SK-N-SH (cell line): ENCODE results near the gene PLCH1. TPM values are rescaled to one million over a fixed set of nuclear protein-coding genes. Genes with fewer than 3 reads are reported as not detected.

Experiments used
- CTCF ChIA-PET: fragments of 300-600, 350-600 bp; formaldehyde crosslinking; extraction: SDS; loops from one replicate; lab custom pipeline; 2021; lab: Yijun Ruan, JAX
- POLR2A ChIA-PET: fragments of 350-600 bp; sonication (Branson Sonifier 250); formaldehyde crosslinking; extraction: SDS; loops from one replicate; lab custom pipeline; 2020; ENCODE audit warnings: antibody characterized with exemption, inconsistent platforms; lab: Yijun Ruan, JAX
- DNase-seq: peaks from one replicate; pipeline ENCODE4 v3.0.0; 2012
- H2AFZ ChIP-seq: fragments of 200-600 bp; sonication (generic); 2 replicates; pipeline ENCODE4 v1.8.1; 2016; ENCODE audit warnings: antibody characterized with exemption, mild to moderate bottlenecking, low read depth
- H3F3A ChIP-seq: fragments of 200-600 bp; sonication (generic); replicated peaks from 2 replicates; pipeline ENCODE3; 2016; ENCODE audit warnings: antibody characterized with exemption, mild to moderate bottlenecking; ENCODE audit not compliant: insufficient read depth
- H3K27ac ChIP-seq, 2 experiments: fragments of 200-500 bp in 1 of 2; fragments of 200-600 bp in 1 of 2; sonication (Bioruptor generic) in 1 of 2; sonication (generic), shearing (Covaris generic) in 1 of 2; 2 replicates each; pipeline versions ENCODE4 v1.5.1 to v1.6.1; 2014 to 2016; ENCODE audit warnings: low read depth in 2 of 2, inconsistent platforms in 1 of 2, low read length in 1 of 2, mild to moderate bottlenecking in 1 of 2, mixed read lengths in 1 of 2
- H3K27me3 ChIP-seq: fragments of 200-600 bp; sonication (generic), shearing (Covaris generic); 2 replicates; pipeline ENCODE4 v1.6.1; 2016; ENCODE audit warnings: mixed run types; ENCODE audit not compliant: insufficient read depth
- H3K36me3 ChIP-seq, 2 experiments: fragments of 200-500 bp in 1 of 2; fragments of 200-600 bp in 1 of 2; sonication (Bioruptor generic) in 1 of 2; sonication (generic) in 1 of 2; replicated peaks in 1 of 2; 2 replicates each; pipeline versions ENCODE3 to v1.5.1; 2014 to 2016; ENCODE audit warnings: low read length in 1 of 2, mild to moderate bottlenecking in 1 of 2; ENCODE audit not compliant: insufficient read depth in 2 of 2, control insufficient read depth in 1 of 2
- H3K4me1 ChIP-seq, 2 experiments: fragments of 200-500 bp in 1 of 2; fragments of 200-600 bp in 1 of 2; sonication (Bioruptor generic) in 1 of 2; sonication (generic), shearing (Covaris generic) in 1 of 2; 2 replicates each; pipeline versions ENCODE4 v1.5.1 to v1.6.1; 2014 to 2016; ENCODE audit warnings: low read depth in 1 of 2, low read length in 1 of 2, mixed run types in 1 of 2; ENCODE audit not compliant: insufficient read depth in 2 of 2, control insufficient read depth in 1 of 2
- H3K4me2 ChIP-seq: fragments of 200-600 bp; sonication (generic), shearing (Covaris generic); 2 replicates; pipeline ENCODE4 v1.6.1; 2017; ENCODE audit warnings: mixed run types
- H3K4me3 ChIP-seq, 2 experiments: fragments of 200-500 bp in 1 of 2; fragments of 200-600 bp in 1 of 2; sonication (Bioruptor generic) in 1 of 2; sonication (generic), shearing (Covaris generic) in 1 of 2; 2 replicates each; pipeline versions ENCODE4 v1.5.1 to v1.8.1; 2014 to 2016; ENCODE audit warnings: low read depth in 2 of 2, inconsistent platforms in 1 of 2, low read length in 1 of 2, mild to moderate bottlenecking in 1 of 2, mixed read lengths in 1 of 2, moderate library complexity in 1 of 2
- H3K79me2 ChIP-seq: fragments of 200-600 bp; sonication (generic); 2 replicates; pipeline ENCODE4 v1.8.1; 2017; ENCODE audit warnings: mild to moderate bottlenecking; ENCODE audit not compliant: insufficient read depth
- H3K9ac ChIP-seq: fragments of 200-600 bp; sonication (generic); 2 replicates; pipeline ENCODE4 v1.6.1; 2017; ENCODE audit warnings: mixed run types
- H3K9me2 ChIP-seq: fragments of 200-600 bp; sonication (generic); 2 replicates; pipeline ENCODE4 v1.6.1; 2017; ENCODE audit warnings: mixed run types
- H3K9me3 ChIP-seq: fragments of 200-600 bp; sonication (generic); 2 replicates; pipeline ENCODE4 v1.6.1; 2017; ENCODE audit warnings: mixed run types, mild to moderate bottlenecking, moderate library complexity
- H4K20me1 ChIP-seq: fragments of 200-600 bp; sonication (generic); 2 replicates; pipeline ENCODE4 v1.6.1; 2017; ENCODE audit warnings: mild to moderate bottlenecking, mixed run types; ENCODE audit not compliant: insufficient read depth
- EP300 ChIP-seq, 2 experiments: IDR thresholded peaks; 2 replicates each; pipeline versions ENCODE4 v1.4.0 to v1.6.1; 2012; ENCODE audit warnings: borderline replicate concordance in 1 of 2, low read depth in 1 of 2, low read length in 1 of 2
- EZH2phosphoT487 ChIP-seq: fragments of 200-600 bp; sonication (generic); IDR thresholded peaks from 2 replicates; pipeline ENCODE4 v1.6.1; 2017; ENCODE audit warnings: low read depth, mixed run types, mild to moderate bottlenecking, antibody characterized with exemption, moderate library complexity, borderline replicate concordance
- FOSL2 ChIP-seq: IDR thresholded peaks from 2 replicates; pipeline ENCODE4 v1.4.0; 2012; ENCODE audit warnings: low read depth, mild to moderate bottlenecking, moderate library complexity, borderline replicate concordance
- FOXJ3 ChIP-seq: sonication (generic); formaldehyde crosslinking; IDR thresholded peaks from 2 replicates; pipeline ENCODE4 v1.5.1; 2020; ENCODE audit warnings: mild to moderate bottlenecking, missing genetic modification reagents
- FOXM1 ChIP-seq: IDR thresholded peaks from 2 replicates; pipeline ENCODE4 v1.4.0; 2012; ENCODE audit warnings: low read depth, mild to moderate bottlenecking
- GABPA ChIP-seq: IDR thresholded peaks from 2 replicates; pipeline ENCODE4 v1.4.0; 2012; ENCODE audit warnings: low read depth, mild to moderate bottlenecking
- MEF2A ChIP-seq: IDR thresholded peaks from 2 replicates; pipeline ENCODE4 v1.4.0; 2012; ENCODE audit warnings: low read depth, borderline replicate concordance
- NRF1 ChIP-seq: IDR thresholded peaks from 2 replicates; pipeline ENCODE4 v1.6.1; 2012; ENCODE audit warnings: low read depth, mild to moderate bottlenecking, low read length
- POLR2AphosphoS5 ChIP-seq: IDR thresholded peaks from 2 replicates; pipeline ENCODE4 v1.6.1; 2012; ENCODE audit warnings: low read depth, low read length
- RAD21 ChIP-seq: IDR thresholded peaks from 2 replicates; pipeline ENCODE4 v1.6.1; 2012; ENCODE audit warnings: mild to moderate bottlenecking, low read length
- RXRA ChIP-seq: IDR thresholded peaks from 2 replicates; pipeline ENCODE4 v1.4.0; 2012; ENCODE audit warnings: low read depth, mild to moderate bottlenecking, borderline replicate concordance
- SIN3A ChIP-seq: IDR thresholded peaks from 2 replicates; pipeline ENCODE4 v1.6.1; 2012; ENCODE audit warnings: low read depth, mild to moderate bottlenecking, low read length, moderate library complexity, borderline replicate concordance
- TCF12 ChIP-seq: IDR thresholded peaks from 2 replicates; pipeline ENCODE4 v1.4.0; 2012
- WGBS: methylation state at CpG from one replicate; pipeline ENCODE4 v1.1.6; 2017; ENCODE audit warnings: low lambda C conversion rate; 5-methylcytosine and 5-hydroxymethylcytosine counted together
- polyA plus RNA-seq, 3 experiments: library from polyadenylated mRNA; depleted of rRNA; stranded (reverse); fragments of >200 nt; gene quantifications; 2 replicates each; pipeline ENCODE4 v1.2.3, GENCODE V29; 2012
- TF ChIP-seq, protein P1 (sequence below): fragments of 150-350 bp; IDR thresholded peaks from 2 replicates; pipeline ENCODE4 v1.6.1; 2016; ENCODE audit warnings: mild to moderate bottlenecking, low read depth, low read length
- TF ChIP-seq, protein P2 (sequence below): IDR thresholded peaks from 2 replicates; pipeline ENCODE4 v1.4.0; 2012; ENCODE audit warnings: low read depth
- TF ChIP-seq, protein P3 (sequence below): IDR thresholded peaks from 2 replicates; pipeline ENCODE4 v1.4.0; 2012; ENCODE audit warnings: low read depth, borderline replicate concordance
- TF ChIP-seq, protein P4 (sequence below): fragments of 200-600 bp; sonication (generic); IDR thresholded peaks from 2 replicates; pipeline ENCODE4 v1.6.1; 2017; ENCODE audit warnings: antibody characterized with exemption, mild to moderate bottlenecking, moderate library complexity

Gene PLCH1
- polyA plus RNA-seq, 1 of the 3 experiments (the other 2 are of a cell fraction), result 0.26 TPM

- Histone ChIP-seq H3K9me3 (no peaks in the 10 kb centered on the region), H3K9me2 (no peaks in the 10 kb centered on the region), H3K4me1 (no peaks in the 10 kb centered on the region), H3K36me3 (no peaks in the 10 kb centered on the region), H3K79me2 (no peaks in the 10 kb centered on the region), H3K4me2 (no peak overlapping the region), H3K27ac (no peak overlapping the region), H2AFZ (no peak overlapping the region), H3K9ac (no peak overlapping the region), H3K4me3 (no peak overlapping the region), H4K20me1 (no peaks in the 10 kb centered on the region), H3K27me3 (no peaks in the 10 kb centered on the region), H3F3A (no peaks in the 10 kb centered on the region)
- ChIA-PET POLR2A (no interaction called here), CTCF (no interaction called here)
- TF ChIP-seq EP300 (IDR thresholded peaks at IDR 0.05; ENCODE audit: borderline replicate concordance in 1 of 2, low read depth in 1 of 2, low read length in 1 of 2) (no peak), NRF1 (no peak), EZH2phosphoT487 (no peak), MEF2A (no peak), FOXM1 (no peak), FOXJ3 (CRISPR knock-in tag) (no peak), RAD21 (no peak), RXRA (no peak), GABPA (no peak), FOSL2 (no peak), SIN3A (no peak), TCF12 (no peak), POLR2AphosphoS5 (no peak)
- TF ChIP-seq, protein P1, sequence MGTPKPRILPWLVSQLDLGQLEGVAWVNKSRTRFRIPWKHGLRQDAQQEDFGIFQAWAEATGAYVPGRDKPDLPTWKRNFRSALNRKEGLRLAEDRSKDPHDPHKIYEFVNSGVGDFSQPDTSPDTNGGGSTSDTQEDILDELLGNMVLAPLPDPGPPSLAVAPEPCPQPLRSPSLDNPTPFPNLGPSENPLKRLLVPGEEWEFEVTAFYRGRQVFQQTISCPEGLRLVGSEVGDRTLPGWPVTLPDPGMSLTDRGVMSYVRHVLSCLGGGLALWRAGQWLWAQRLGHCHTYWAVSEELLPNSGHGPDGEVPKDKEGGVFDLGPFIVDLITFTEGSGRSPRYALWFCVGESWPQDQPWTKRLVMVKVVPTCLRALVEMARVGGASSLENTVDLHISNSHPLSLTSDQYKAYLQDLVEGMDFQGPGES, result no peak
- TF ChIP-seq, protein P2, sequence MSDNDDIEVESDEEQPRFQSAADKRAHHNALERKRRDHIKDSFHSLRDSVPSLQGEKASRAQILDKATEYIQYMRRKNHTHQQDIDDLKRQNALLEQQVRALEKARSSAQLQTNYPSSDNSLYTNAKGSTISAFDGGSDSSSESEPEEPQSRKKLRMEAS, result no peak
- TF ChIP-seq, protein P3, sequence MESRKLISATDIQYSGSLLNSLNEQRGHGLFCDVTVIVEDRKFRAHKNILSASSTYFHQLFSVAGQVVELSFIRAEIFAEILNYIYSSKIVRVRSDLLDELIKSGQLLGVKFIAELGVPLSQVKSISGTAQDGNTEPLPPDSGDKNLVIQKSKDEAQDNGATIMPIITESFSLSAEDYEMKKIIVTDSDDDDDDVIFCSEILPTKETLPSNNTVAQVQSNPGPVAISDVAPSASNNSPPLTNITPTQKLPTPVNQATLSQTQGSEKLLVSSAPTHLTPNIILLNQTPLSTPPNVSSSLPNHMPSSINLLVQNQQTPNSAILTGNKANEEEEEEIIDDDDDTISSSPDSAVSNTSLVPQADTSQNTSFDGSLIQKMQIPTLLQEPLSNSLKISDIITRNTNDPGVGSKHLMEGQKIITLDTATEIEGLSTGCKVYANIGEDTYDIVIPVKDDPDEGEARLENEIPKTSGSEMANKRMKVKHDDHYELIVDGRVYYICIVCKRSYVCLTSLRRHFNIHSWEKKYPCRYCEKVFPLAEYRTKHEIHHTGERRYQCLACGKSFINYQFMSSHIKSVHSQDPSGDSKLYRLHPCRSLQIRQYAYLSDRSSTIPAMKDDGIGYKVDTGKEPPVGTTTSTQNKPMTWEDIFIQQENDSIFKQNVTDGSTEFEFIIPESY, result no peak
- TF ChIP-seq, protein P4, sequence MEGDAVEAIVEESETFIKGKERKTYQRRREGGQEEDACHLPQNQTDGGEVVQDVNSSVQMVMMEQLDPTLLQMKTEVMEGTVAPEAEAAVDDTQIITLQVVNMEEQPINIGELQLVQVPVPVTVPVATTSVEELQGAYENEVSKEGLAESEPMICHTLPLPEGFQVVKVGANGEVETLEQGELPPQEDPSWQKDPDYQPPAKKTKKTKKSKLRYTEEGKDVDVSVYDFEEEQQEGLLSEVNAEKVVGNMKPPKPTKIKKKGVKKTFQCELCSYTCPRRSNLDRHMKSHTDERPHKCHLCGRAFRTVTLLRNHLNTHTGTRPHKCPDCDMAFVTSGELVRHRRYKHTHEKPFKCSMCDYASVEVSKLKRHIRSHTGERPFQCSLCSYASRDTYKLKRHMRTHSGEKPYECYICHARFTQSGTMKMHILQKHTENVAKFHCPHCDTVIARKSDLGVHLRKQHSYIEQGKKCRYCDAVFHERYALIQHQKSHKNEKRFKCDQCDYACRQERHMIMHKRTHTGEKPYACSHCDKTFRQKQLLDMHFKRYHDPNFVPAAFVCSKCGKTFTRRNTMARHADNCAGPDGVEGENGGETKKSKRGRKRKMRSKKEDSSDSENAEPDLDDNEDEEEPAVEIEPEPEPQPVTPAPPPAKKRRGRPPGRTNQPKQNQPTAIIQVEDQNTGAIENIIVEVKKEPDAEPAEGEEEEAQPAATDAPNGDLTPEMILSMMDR, result no peak
- DNase-seq, result no peak
- 67% methylated on average over 5 of the region's 5 CpGs for WGBS
Measured at GRCh38 chr3:155442072-155442471, 302.8 kb downstream of the PLCH1 start.
